Eye (tissue), 1 donor: ENCODE results near the gene LPCAT1.
"Not testable (repeated sequence)": the region's sequence is repeated elsewhere in the genome, so short reads cannot be mapped to it uniquely, and the experiment has no call there.

Source experiments
- DNase-seq: peaks from one replicate; pipeline ENCODE4 v3.0.0-alpha.2; 2015

The LPCAT1 gene

GRCh38 chr5:1462358-1462757 lies 61.4 kb downstream of the LPCAT1 start:
- peak; percentile 30 for DNase-seq

- no peak for DNase-seq
These were observed 62.4 kb downstream of the LPCAT1 start for GRCh38 chr5:1461396-1461795.

DNA sequence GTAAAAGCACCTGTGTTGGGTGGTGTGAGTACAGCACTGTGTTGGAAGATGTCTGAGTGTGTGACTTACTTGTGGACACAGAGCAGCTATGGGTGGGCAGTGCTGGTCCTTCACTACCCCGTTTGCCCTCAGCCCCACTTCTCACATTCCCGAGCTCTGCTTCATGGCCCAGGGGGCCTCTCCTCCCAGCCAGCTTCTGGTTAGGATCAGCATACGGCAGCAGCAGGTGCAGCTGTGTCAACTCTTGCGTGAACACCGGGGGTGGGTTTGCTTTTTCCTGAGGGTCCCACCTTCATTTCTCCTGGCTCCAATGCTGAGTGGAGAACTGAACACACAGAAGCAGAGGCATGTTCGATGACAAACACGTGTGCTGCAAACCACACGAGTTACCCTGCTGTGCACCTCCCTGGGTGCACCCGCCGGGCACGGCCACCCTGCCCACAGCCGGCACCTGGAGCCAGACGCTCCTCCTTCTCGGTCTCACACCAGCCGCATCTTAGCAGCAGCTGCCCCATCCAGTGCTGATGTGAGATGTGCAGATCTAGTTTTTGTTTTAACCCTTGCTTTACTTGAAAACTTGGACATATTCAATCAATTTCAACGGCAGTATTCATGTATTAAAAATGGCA lies 63.6 kb downstream of the LPCAT1 start:
- no peak for DNase-seq

GRCh38 chr5:1459435-1459834 lies 64.3 kb downstream of the LPCAT1 start:
- DNase-seq = not testable (repeated sequence)

GRCh38 chr5:1456110-1456881 lies 67.5 kb downstream of the LPCAT1 start:
- not testable (repeated sequence) for DNase-seq

DNA sequence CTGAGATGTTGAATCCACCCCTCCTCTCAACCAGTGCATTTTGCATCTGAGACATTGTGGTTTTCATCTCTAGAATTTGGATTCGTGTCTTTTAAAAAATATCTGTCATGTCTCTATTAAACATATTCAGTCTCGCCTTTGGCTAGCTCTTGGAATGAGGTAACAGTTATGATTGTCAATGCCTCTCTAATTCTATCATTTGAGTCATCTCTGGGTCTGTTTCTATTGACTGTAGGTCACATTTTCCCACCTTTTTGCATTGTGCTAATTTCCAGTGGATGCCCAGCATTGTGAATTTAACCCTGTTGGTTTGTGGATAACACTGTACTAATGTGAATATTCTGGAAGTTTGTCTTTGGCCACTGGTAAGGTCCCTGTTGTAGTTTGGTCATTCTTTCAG lies 70.1 kb downstream of the LPCAT1 start:
- no peak for DNase-seq

- DNase-seq = no peak
These were observed 74.6 kb downstream of the LPCAT1 start for GRCh38 chr5:1449081-1449630.

DNA sequence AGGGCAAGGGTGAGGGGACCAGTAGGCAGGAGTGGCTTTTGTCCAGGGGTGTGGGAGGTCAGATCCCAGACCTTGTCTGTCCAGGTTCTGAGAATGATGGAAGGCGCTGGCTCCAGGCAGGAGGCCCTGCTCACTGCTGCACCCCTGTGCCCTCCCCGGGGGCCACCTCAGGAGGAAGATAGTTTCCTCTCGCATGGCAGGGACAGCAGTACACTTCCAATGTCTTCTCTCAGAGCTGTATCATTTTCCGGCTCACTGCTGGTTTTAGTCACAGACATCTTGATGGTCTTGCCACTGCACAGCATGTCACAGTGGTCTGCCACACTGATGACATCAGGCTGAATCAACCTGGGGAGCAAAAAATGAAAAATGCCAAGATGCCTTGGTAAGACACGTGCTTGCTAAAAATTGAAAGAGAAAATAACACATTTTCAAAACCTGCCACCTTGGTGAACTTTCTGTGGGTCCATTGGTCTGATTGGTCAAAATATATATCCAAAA lies 75.2 kb downstream of the LPCAT1 start:
- DNase-seq = no peak

GRCh38 chr5:1447671-1448361 lies 75.9 kb downstream of the LPCAT1 start:
- DNase-seq = no peak

DNA sequence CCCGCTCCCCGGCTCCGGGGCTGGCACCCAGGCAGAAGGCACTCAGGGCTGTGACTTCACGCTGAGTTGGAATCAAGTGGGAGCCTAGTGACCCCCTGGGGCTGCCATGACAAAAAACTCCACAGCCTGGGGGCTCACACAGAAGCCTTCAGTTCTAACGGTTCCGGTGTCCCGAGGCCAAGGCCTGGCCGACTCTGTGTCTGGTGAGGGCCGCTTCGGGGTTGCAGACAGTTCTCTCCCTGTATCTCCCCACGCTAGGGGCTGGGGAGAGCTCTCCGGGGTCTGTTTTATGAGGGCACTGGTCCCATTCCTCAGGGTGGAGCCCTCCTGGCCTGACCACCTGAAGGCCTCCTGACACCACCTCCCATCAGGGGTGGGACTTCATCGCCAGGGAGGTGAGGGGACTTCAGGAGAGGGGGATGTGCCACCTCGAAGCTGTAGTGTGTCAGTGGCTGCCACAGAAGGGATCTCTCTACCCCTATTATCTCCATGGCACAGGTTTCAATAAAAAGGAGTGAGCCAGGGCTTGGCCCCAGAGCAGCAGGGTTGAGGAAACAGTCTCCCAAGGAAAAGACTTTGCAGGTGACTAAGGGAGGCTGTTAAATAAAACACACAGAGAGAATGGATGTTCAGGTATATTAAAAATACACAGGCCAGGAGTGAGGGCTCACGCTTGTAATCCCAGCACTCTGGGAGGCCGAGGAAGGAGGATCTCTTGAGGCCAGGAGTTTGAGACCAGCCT lies 77.0 kb downstream of the LPCAT1 start:
- DNase-seq = no peak

- peak; percentile 41 for DNase-seq
These were observed 77.8 kb downstream of the LPCAT1 start for GRCh38 chr5:1445689-1446601.

DNA sequence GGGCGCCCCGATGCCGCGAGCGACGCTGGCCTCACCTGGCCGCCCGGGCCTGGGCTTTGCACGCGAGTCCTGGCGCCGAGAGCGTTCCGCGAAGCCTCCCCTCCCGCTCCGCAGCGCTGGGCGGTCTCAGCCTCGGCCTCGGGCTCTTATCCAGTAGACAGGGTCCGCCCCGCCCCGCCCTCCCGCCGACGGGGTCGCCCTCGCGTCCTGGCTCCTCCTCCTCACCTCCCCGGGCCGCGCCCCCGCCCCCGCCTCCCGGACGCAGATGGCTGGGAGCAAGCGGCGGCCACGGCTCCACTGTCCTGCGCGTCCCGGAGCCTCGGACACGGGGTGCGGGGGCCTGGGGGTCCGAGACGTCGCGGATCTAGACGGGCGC lies 78.5 kb downstream of the LPCAT1 start, which contains the start of gene SLC6A3:
Gene SLC6A3 (minus strand): TSS at position 128 of the 376 bp plus-strand sequence. CDS start 2,243 bp downstream, outside the sequence.
- DNase-seq = peak; percentile 83

DNA sequence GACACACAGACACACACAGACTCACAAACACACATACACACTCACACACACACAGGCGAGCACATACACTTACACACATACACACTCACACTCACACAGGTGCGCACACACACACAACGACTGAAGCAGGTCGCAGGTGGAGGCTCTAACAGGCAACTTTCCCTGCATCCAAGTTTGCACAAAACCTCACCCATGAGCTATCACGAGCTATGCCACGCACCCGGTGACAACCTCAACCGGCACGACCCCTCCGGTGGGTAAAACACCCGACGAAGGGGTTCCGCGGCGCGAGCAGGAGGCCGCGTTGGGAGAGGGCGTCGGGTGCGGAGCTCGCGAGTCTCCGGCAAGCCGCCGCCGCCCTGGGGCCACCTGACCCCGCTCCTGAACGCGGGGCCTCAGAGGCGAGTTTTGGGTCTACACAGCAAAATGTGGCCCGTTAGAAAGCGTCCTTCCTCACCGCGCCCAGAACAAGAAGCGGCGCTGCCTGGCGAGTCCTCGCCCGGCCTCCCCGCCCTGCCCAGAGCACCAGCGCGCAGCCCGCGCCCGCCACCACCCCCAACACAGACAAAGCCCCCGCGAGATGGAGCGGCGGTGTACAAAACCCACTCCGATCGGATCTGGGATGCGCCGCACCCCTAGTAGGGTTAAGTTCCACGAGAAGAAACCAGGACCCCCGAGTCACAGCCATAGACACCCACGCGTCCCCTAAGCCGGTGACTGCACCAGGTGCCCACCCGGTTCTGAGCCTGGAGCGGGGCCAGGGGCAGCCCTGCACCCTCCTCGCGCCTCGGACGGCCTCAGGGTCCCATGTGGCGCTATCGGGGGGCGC lies 79.2 kb downstream of the LPCAT1 start:
- peak; percentile 39 for DNase-seq

- no peak for DNase-seq
These were observed 79.8 kb downstream of the LPCAT1 start for GRCh38 chr5:1443991-1444360.

GRCh38 chr5:1443171-1443570 lies 80.6 kb downstream of the LPCAT1 start:
- no peak for DNase-seq

DNA sequence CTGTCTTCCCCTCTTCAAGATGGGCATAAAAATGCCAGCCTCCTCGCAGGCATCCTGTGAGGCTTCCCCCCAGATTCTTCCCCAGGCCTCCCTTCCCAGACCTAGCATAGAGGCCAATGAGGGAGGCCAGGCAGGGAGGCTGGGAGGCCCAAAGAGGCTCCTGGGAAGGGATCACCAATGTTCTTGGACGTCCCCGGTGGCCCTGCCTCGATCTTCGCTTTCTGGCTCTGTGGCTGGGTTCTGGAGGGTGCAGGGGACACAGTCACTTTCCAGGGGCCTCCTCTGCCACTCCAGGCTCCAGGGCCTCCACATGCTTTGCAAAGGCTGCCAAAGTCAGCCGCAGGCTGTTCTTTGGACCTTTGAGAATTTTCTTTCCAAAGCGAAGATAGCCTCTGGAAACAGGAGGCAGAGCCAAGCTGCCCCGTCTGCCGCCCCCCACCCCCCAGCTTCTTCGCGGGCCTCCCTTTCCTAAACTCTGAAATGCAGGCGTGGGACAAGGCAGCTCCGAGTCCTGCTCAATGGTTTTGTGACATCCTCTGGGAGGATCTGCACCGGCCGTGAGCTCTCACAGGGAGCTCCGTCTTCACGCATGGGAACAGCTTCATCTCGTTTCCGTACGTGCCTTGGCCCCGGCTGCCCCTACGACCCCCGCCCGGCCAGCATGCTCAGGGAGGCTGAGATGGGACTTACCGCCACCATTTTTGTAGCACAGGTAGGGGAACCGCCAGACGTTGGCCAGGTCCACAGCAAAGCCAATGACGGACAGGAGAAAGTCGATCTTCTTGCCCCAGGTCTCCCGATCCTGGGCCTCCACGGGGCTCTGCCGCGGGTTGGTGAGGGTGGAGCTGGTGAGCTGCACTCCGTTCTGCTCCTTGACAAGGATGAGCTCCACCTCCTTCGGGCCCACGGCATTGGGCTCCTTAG lies 81.3 kb downstream of the LPCAT1 start:
- DNase-seq = no peak

GRCh38 chr5:1441166-1441865 lies 82.4 kb downstream of the LPCAT1 start:
- no peak for DNase-seq

- no peak for DNase-seq
These were observed 83.7 kb downstream of the LPCAT1 start for GRCh38 chr5:1440098-1440493.
